Fibroblast of lung (primary cell): ENCODE measurements around the gene MYO18A.

ENCODE experiments used
- CTCF ChIP-seq, 2 donors: IDR thresholded peaks in 1 of 2; conservative IDR thresholded peaks in 1 of 2; 1 replicate in 1 of 2; 2 replicates in 1 of 2; pipeline ENCODE4 v1.5.1; 2011 to 2012; ENCODE audit warnings: low read length in 2 of 2, control low read depth in 1 of 2, inconsistent platforms in 1 of 2, low read depth in 1 of 2, mild to moderate bottlenecking in 1 of 2
- EZH2 ChIP-seq: IDR thresholded peaks from 2 replicates; pipeline ENCODE4 v1.5.1; 2012; ENCODE audit warnings: low read length, control low read depth, mild to moderate bottlenecking; ENCODE audit errors: missing control alignments

- TF ChIP-seq CTCF (conservative IDR thresholded peaks at IDR 0.05 in 1 of 2, IDR thresholded peaks at IDR 0.05 in 1 of 2; ENCODE audit: low read depth in 1 of 2, low read length in 2 of 2) (no peak), EZH2 (no peak)
These were observed 28.9 kb upstream of the MYO18A start for GRCh38 chr17:29209073-29209472.
